Anterior cingulate cortex (tissue), 58 donors: ENCODE measurements around the gene RAPGEF3.

Experiments
- DNase-seq, 58 donors: peaks; one replicate each; lab custom pipeline; 2025; lab: John Stamatoyannopoulos, UW

RAPGEF3 gene

DNA sequence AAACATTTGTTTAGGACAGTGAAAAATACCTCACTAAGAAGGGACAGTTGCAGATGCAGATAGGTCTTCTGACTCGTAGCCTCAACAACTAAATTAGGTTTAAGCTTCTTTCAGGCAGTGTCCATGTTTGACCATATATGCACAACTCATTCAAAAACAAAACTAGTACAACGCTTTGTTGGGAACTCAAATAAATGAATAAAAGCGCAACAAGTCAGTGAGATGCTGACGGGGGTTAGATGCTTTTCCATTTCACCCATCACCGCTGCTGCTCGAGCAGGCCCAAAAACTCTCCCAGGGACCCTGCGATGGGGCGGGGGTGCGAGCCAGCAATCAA lies 53.5 kb downstream of the RAPGEF3 start:
- DNase-seq, result no peak

DNA sequence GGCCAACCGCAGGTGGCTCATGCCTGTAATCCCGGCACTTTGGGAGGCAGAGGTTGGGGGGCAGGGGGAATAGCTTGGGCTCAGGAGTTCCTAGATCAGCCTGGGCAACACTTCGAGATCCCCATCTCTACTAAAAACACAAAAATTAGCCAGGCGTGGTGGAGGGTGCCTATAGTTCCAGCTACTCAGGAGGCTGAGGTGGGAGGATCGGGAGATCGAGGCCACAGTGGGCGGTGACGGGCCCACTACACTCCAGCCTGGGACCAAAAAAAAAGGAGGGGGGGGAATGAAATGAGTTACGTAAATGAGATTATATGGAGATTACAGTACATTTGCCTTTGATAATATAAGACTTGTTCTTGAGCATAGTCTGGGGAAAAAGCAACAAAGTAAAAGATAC lies 54.0 kb downstream of the RAPGEF3 start:
- DNase-seq, result no peak

DNA sequence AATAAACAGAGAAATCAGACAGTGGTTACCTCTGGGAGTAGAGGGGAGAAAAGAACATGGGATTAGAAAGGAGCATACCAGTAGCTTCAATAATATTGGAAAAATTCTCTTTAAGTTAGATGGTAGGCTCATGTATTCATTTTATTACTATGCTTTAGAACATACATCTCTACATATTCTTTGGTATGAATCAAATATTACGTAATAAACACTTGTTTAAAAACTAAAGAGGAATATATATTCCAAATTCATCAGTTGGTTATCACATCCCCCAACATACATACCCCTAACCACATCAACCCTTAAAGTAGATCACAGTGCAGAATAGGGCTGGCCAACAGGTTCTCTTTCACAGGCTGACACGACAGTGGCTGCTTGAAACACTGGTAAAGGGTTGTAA lies 58.4 kb downstream of the RAPGEF3 start:
- no peak for DNase-seq

DNA sequence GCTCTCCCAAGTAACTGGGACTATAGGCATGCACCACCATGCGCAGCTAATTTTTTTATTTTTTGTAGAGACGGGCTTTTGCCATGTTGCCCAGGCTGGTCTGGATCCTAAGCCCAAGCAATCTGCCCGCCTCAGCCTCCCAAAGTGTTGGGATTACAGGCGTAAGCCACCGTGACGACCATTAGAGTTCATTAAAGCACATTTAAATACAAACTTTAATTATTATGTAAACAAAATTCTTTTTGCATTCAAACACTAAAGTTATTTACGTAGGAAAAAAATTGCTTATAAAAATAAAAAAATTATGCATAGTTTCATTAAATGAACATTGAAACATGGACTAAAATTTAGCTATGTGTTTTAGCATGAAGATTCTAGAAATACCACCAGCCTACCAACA lies 60.0 kb downstream of the RAPGEF3 start:
- DNase-seq, result no peak

DNA sequence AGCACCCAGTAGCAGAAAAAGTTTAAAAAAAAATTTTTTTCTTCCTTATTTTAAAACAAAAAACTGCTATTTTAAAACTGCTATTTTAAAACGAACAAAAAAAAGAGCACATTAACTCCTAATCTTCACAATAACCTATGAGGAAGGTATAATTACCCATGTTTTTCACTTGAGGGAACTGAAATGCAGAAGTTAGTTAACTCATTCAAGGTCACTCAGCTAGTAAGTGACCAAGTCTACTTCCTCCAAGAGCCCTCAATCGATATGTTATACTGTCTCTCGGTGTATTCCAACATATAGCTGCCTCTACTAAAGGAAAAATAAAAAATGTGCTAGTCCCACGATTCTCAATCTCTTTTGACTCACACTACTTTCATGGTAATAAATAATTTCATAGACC lies 60.6 kb downstream of the RAPGEF3 start:
- no peak for DNase-seq

DNA sequence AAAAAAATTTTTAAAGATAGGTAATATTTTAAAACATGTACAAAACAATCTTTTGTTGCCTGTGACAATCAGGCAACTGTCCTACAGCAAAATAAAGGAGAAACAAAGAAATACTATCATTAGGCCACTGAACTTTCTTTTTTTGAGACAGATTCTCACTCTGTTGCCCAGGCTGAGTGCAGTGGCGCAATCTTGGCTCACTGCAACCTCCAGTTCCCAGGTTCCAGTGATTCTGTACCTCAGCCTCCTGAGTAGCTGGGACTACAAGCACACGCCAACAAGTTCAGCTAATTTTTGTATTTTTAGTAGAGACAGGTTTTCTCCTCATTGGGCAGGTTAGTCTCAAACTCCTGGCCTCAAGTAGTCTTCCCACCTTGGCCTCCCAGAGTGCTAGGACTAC lies 69.5 kb downstream of the RAPGEF3 start:
- DNase-seq, result no peak

DNA sequence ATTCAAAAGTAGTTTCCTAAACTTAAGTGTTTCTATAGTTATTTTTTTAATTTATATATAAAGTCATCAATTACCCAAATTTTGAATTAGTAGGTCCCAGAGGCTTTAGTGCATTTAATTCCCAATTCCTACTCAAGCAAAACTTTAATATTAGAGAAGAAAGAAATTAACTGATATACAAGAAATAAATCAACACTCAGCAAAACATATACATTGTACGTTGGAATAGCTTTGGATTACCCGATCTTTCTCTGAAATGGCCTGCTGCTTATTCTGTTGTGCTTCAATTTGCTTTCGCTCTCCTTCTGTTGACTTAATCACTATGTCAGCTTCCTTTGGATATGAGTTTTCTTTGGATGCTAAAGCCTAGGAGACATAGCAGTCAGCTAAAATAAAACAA lies 71.0 kb downstream of the RAPGEF3 start:
- DNase-seq, result no peak

DNA sequence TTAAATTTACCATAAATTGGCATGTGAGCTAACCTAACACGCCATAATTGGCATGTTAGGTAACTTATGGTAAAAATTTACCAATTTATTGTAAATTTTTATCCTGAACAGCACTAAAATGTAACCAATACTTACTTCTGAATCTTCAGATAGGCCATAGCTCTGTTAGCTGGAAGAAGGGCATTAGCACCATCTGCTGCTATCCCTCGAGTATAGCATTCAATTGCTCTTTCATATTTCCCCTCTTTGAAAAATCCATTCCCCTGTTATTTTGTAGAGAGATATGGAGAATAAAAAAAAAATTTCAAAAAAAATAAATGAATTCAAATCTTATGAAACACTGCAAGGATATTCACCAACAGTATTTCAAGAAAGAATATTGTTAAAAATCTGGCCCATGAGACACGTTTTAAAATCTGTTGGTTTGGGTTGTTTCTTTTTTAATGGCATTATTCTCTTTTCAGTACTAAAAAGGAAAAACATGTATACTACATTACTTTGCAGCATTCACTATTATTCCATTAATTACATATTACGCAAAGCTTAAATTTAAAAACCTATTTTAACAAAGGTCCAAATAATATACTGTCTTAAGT lies 71.9 kb downstream of the RAPGEF3 start:
- DNase-seq, result peak in 9 of 58 donors; percentile 1 to 62 (median 8)
